Ovary (tissue), 3 donors: ENCODE data around the gene CRMP1.

Experiments used
- EP300 ChIP-seq: sonication (generic); formaldehyde crosslinking; IDR thresholded peaks from one replicate; pipeline ENCODE4 v1.6.1; 2017; ENCODE audit warnings: antibody characterized with exemption
- POLR2A ChIP-seq: fragments of 450-650 bp; IDR thresholded peaks from one replicate; pipeline ENCODE4 v1.6.1; 2017; ENCODE audit warnings: antibody characterized with exemption, mild to moderate bottlenecking, moderate library complexity
- TF ChIP-seq, protein P1 (sequence below), 3 donors: fragments of 450-650 bp in 2 of 3; fragments of 200-600 bp in 1 of 3; IDR thresholded peaks; one replicate each; pipeline versions ENCODE4 v1.5.1 to v1.8.0; 2016 to 2022; ENCODE audit warnings: antibody characterized with exemption in 3 of 3, mild to moderate bottlenecking in 1 of 3
- donor health status: DM: no; HTN: no; CAD: no.

DNA sequence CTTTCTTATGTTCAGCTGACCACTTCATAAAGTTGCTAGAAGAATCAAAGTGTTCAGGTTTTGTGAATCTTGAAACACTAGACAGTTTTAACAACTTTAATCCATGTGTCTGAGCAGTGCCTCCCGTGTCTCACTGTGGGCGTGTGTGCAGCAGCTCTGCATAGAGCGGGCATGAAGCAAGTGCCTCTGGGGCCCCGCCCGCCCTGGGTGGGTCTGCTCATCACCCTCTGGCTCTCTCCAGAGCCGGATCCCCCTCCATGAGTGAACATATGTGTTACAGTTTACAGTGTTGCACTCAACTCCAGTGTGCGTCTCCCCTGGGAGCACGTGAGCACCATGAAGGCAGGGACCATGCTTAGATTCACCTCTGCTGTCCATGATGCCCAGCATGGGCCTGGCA is 37.6 kb upstream of the CRMP1 start:
- TF ChIP-seq, protein P1, sequence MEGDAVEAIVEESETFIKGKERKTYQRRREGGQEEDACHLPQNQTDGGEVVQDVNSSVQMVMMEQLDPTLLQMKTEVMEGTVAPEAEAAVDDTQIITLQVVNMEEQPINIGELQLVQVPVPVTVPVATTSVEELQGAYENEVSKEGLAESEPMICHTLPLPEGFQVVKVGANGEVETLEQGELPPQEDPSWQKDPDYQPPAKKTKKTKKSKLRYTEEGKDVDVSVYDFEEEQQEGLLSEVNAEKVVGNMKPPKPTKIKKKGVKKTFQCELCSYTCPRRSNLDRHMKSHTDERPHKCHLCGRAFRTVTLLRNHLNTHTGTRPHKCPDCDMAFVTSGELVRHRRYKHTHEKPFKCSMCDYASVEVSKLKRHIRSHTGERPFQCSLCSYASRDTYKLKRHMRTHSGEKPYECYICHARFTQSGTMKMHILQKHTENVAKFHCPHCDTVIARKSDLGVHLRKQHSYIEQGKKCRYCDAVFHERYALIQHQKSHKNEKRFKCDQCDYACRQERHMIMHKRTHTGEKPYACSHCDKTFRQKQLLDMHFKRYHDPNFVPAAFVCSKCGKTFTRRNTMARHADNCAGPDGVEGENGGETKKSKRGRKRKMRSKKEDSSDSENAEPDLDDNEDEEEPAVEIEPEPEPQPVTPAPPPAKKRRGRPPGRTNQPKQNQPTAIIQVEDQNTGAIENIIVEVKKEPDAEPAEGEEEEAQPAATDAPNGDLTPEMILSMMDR (IDR thresholded peaks at IDR 0.05), result no peak
- TF ChIP-seq POLR2A (no peak), EP300 (no peak)
